Neuronal stem cell (in vitro differentiated cells): Measurements from ENCODE around the gene POLE.

ENCODE experiments used
- DNase-seq: peaks from one replicate; pipeline ENCODE4 v3.0.0-alpha.2; 2013; ENCODE audit warnings: low spot score
- H2AFZ ChIP-seq: one replicate; pipeline ENCODE4 v1.6.1; 2013; ENCODE audit warnings: mild to moderate bottlenecking, low read length, inconsistent platforms
- H2AK5ac ChIP-seq: 2 replicates; pipeline ENCODE4 v1.6.1; 2013; ENCODE audit warnings: low read depth, mild to moderate bottlenecking, inconsistent platforms, low read length, moderate library complexity, mixed read lengths
- H2BK120ac ChIP-seq: 2 replicates; pipeline ENCODE4 v1.6.1; 2013; ENCODE audit warnings: low read depth, mild to moderate bottlenecking, inconsistent platforms, low read length, moderate library complexity, mixed read lengths
- H2BK12ac ChIP-seq: one replicate; pipeline ENCODE4 v1.6.1; 2013; ENCODE audit warnings: low read length, inconsistent platforms
- H2BK15ac ChIP-seq: 2 replicates; pipeline ENCODE4 v1.6.1; 2013; ENCODE audit warnings: mild to moderate bottlenecking, low read length, inconsistent platforms, mixed read lengths
- H2BK5ac ChIP-seq: one replicate; pipeline ENCODE4 v1.6.1; 2013; ENCODE audit warnings: inconsistent platforms, mild to moderate bottlenecking, low read length, moderate library complexity
- H3K14ac ChIP-seq: one replicate; pipeline ENCODE4 v1.6.1; 2013; ENCODE audit warnings: low read length, inconsistent platforms
- H3K18ac ChIP-seq: 2 replicates; pipeline ENCODE4 v1.6.1; 2013; ENCODE audit warnings: low read length, inconsistent platforms
- H3K23ac ChIP-seq: 2 replicates; pipeline ENCODE4 v1.6.1; 2013; ENCODE audit warnings: low read depth, mild to moderate bottlenecking, mixed read lengths, low read length, inconsistent platforms; ENCODE audit not compliant: poor library complexity
- H3K27ac ChIP-seq: replicated peaks from 3 replicates; pipeline ENCODE4 v1.5.1; 2013; ENCODE audit warnings: low read length, inconsistent platforms
- H3K27me3 ChIP-seq, 3 experiments: 2 replicates each; pipeline ENCODE4 v1.6.1; 2013; ENCODE audit warnings: low read length in 3 of 3, mild to moderate bottlenecking in 2 of 3, inconsistent platforms in 1 of 3, low read depth in 1 of 3, mixed read lengths in 1 of 3, moderate library complexity in 1 of 3; ENCODE audit not compliant: control insufficient read depth in 3 of 3, insufficient read depth in 3 of 3
- H3K36me3 ChIP-seq, 2 donors: replicated peaks in 1 of 2; 2 replicates each; pipeline ENCODE4 v1.6.1; 2013; ENCODE audit warnings: low read length in 2 of 2; ENCODE audit not compliant: control insufficient read depth in 2 of 2, insufficient read depth in 2 of 2
- H3K4ac ChIP-seq: 2 replicates; pipeline ENCODE4 v1.6.1; 2013; ENCODE audit warnings: inconsistent platforms, mild to moderate bottlenecking, low read length, moderate library complexity
- H3K4me1 ChIP-seq, 2 donors: 1 replicate in 1 of 2; 2 replicates in 1 of 2; pipeline ENCODE4 v1.6.1; 2013; ENCODE audit warnings: low read length in 2 of 2, low read depth in 1 of 2; ENCODE audit not compliant: control insufficient read depth in 2 of 2, insufficient read depth in 1 of 2
- H3K4me2 ChIP-seq: one replicate; pipeline ENCODE4 v1.6.1; 2013; ENCODE audit warnings: mild to moderate bottlenecking, low read length, inconsistent platforms; ENCODE audit not compliant: insufficient read depth, poor library complexity, severe bottlenecking
- H3K4me3 ChIP-seq, 2 donors: 2 replicates each; pipeline ENCODE4 v1.5.1; 2013; ENCODE audit warnings: low read length in 2 of 2, mild to moderate bottlenecking in 2 of 2, inconsistent platforms in 1 of 2, moderate library complexity in 1 of 2
- H3K79me1 ChIP-seq: one replicate; pipeline ENCODE4 v1.6.1; 2013; ENCODE audit warnings: low read depth, mild to moderate bottlenecking, inconsistent platforms, low read length, moderate library complexity
- H3K9ac ChIP-seq: one replicate; pipeline ENCODE4 v1.6.1; 2013; ENCODE audit warnings: mild to moderate bottlenecking, low read depth, low read length, inconsistent platforms; ENCODE audit not compliant: poor library complexity
- H3K9me3 ChIP-seq, 2 donors: replicated peaks in 1 of 2; 2 replicates each; pipeline versions ENCODE3 to v1.6.1; 2013; ENCODE audit warnings: low read length in 2 of 2, mild to moderate bottlenecking in 2 of 2, inconsistent platforms in 1 of 2, low read depth in 1 of 2, mixed read lengths in 1 of 2, moderate library complexity in 1 of 2; ENCODE audit not compliant: control insufficient read depth in 2 of 2, insufficient read depth in 1 of 2
- H4K8ac ChIP-seq: one replicate; pipeline ENCODE4 v1.6.1; 2013; ENCODE audit warnings: low read depth, mild to moderate bottlenecking, inconsistent platforms, low read length, moderate library complexity
- H4K91ac ChIP-seq: one replicate; pipeline ENCODE4 v1.6.1; 2013; ENCODE audit warnings: low read length, low read depth, mild to moderate bottlenecking, inconsistent platforms; ENCODE audit not compliant: poor library complexity
- WGBS, 2 donors: extraction: QIAGEN DNeasy Blood & Tissue Kit; methylation state at CpG; one replicate each; pipeline ENCODE4 v1.1.7; 2013; ENCODE audit warnings: missing lambda C conversion rate in 2 of 2, mixed read lengths in 1 of 2; ENCODE audit not compliant: insufficient read length in 2 of 2, insufficient replicate concordance in 1 of 2; ENCODE audit errors: extremely low coverage in 2 of 2; 5-methylcytosine and 5-hydroxymethylcytosine counted together

POLE gene

GRCh38 chr12:132580701-132581292, 106.3 kb downstream of the POLE start:
- WGBS, 2 donors, result no CpG with 5 or more reads among the region's 12 CpGs
- Histone ChIP-seq H2BK12ac (no peak overlapping the region), H3K4me1 (peaks cover 0 to 7% of the 10 kb centered on the region in 2 donors), H3K79me1 (peaks cover 8% of the 10 kb centered on the region), H4K91ac (no peak overlapping the region), H3K23ac (no peak overlapping the region), H3K27me3 (peaks cover 0 to 34% (median 6%) of the 10 kb centered on the region in 3 experiments), H2AK5ac (peak overlapping the region; percentile 28), H2BK5ac (no peak overlapping the region), H3K18ac (no peak overlapping the region), H3K36me3 (peaks cover 18 to 59% of the 10 kb centered on the region in 2 donors), H3K14ac (no peak overlapping the region), H2AFZ (no peak overlapping the region), H2BK120ac (no peak overlapping the region), H3K27ac (no peak overlapping the region), H3K4me3 (no peak overlapping the region), H4K8ac (no peak overlapping the region), H3K9me3 (no peaks in the 10 kb centered on the region), H3K4me2 (no peak overlapping the region), H3K9ac (peak overlapping the region; percentile 44), H2BK15ac (no peak overlapping the region), H3K4ac (no peak overlapping the region)
- no peak for DNase-seq

- Histone ChIP-seq H3K23ac (no peak overlapping the region), H3K79me1 (peaks cover 4% of the 10 kb centered on the region), H3K4me1 (peaks cover 0 to 7% of the 10 kb centered on the region in 2 donors), H3K4me3 (no peak overlapping the region), H4K91ac (no peak overlapping the region), H4K8ac (no peak overlapping the region), H2BK12ac (no peak overlapping the region), H3K9me3 (no peaks in the 10 kb centered on the region), H2AK5ac (no peak overlapping the region), H3K27ac (no peak overlapping the region), H3K9ac (no peak overlapping the region), H2AFZ (no peak overlapping the region), H3K4me2 (no peak overlapping the region), H3K27me3 (peaks cover 0 to 27% (median 6%) of the 10 kb centered on the region in 3 experiments), H2BK120ac (no peak overlapping the region), H3K36me3 (peaks cover 23 to 67% of the 10 kb centered on the region in 2 donors), H3K14ac (no peak overlapping the region), H3K18ac (no peak overlapping the region), H2BK5ac (no peak overlapping the region), H3K4ac (no peak overlapping the region), H2BK15ac (no peak overlapping the region)
- WGBS, 2 donors, result no CpG with 5 or more reads among the region's 12 CpGs
- no peak for DNase-seq
These were observed 107.4 kb downstream of the POLE start for GRCh38 chr12:132579744-132580143.

- Histone ChIP-seq H3K14ac (no peak overlapping the region), H2BK5ac (no peak overlapping the region), H3K4me2 (no peak overlapping the region), H2AK5ac (no peak overlapping the region), H3K4me3 (no peak overlapping the region), H2BK12ac (no peak overlapping the region), H3K36me3 (peaks cover 30 to 73% of the 10 kb centered on the region in 2 donors), H3K23ac (peak overlapping the region; percentile 73), H3K27ac (no peak overlapping the region), H2AFZ (no peak overlapping the region), H3K79me1 (peaks cover 4% of the 10 kb centered on the region), H2BK120ac (no peak overlapping the region), H3K18ac (no peak overlapping the region), H3K4ac (no peak overlapping the region), H3K9me3 (no peaks in the 10 kb centered on the region), H4K91ac (no peak overlapping the region), H3K9ac (no peak overlapping the region), H2BK15ac (no peak overlapping the region), H3K4me1 (peaks cover 0 to 6% of the 10 kb centered on the region in 2 donors), H3K27me3 (peaks cover 0 to 20% (median 6%) of the 10 kb centered on the region in 3 experiments), H4K8ac (no peak overlapping the region)
- no CpG with 5 or more reads among the region's 11 CpGs for WGBS, 2 donors
- no peak for DNase-seq
These were observed 108.3 kb downstream of the POLE start for GRCh38 chr12:132578826-132579225.

DNA sequence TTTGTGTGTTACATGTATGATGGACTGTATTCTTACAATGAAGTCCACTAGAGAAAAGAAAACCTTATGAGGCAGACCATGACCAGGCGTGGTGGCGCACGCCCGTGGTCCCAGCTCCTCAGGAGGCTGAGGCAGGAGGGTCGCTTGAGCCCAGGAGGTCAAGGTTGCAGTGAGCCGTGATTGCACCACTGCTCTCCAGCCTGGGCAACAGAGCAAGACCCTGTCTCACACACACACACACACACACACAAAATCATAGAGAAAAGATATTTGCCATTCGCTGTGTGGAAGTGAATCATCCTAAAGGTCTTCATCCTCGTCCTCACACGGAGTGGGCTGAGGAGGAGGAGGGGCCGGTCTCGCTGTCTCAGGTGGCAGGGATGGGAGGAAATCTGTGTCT, 109.0 kb downstream of the POLE start:
- Histone ChIP-seq H2AFZ (no peak overlapping the region), H3K27ac (no peak overlapping the region), H3K79me1 (peaks cover 7% of the 10 kb centered on the region), H4K8ac (no peak overlapping the region), H2BK120ac (no peak overlapping the region), H3K9ac (no peak overlapping the region), H2BK15ac (no peak overlapping the region), H2BK5ac (no peak overlapping the region), H3K4me1 (peaks cover 0 to 6% of the 10 kb centered on the region in 2 donors), H4K91ac (no peak overlapping the region), H2BK12ac (no peak overlapping the region), H2AK5ac (no peak overlapping the region), H3K4ac (no peak overlapping the region), H3K9me3 (no peaks in the 10 kb centered on the region), H3K36me3 (peaks cover 36 to 80% of the 10 kb centered on the region in 2 donors), H3K4me2 (no peak overlapping the region), H3K4me3 (no peak overlapping the region), H3K23ac (peak overlapping the region; percentile 73), H3K18ac (no peak overlapping the region), H3K27me3 (peaks cover 0 to 15% (median 5%) of the 10 kb centered on the region in 3 experiments), H3K14ac (no peak overlapping the region)
- no CpG with 5 or more reads among the region's 11 CpGs for WGBS, 2 donors
- no peak for DNase-seq
